VCaP (cell line): ENCODE measurements around the gene OSBPL2.

Source experiments
- H3K27ac ChIP-seq: fragments of 450-650 bp; 2 replicates; pipeline ENCODE4 v1.5.1; 2017
- CTCF ChIP-seq: fragments of 450-650 bp; conservative IDR thresholded peaks from 2 replicates; pipeline ENCODE4 v1.5.1; 2017; ENCODE audit warnings: mild to moderate bottlenecking, moderate library complexity

Gene OSBPL2

GRCh38 chr20:62255976-62256375, 17.7 kb downstream of the OSBPL2 start:
- H3K27ac ChIP-seq: no peak overlapping the region
- TF ChIP-seq CTCF: no peak

- H3K27ac ChIP-seq: no peak overlapping the region
- TF ChIP-seq CTCF: no peak
These were observed 20.4 kb downstream of the OSBPL2 start for GRCh38 chr20:62258499-62259293.

- no peak overlapping the region for H3K27ac ChIP-seq
- TF ChIP-seq CTCF: no peak
These were observed 20.9 kb downstream of the OSBPL2 start for GRCh38 chr20:62259294-62259565.

GRCh38 chr20:62262064-62262463, 23.7 kb downstream of the OSBPL2 start:
- no peak overlapping the region for H3K27ac ChIP-seq
- TF ChIP-seq CTCF: no peak

GRCh38 chr20:62263396-62263795, 25.1 kb downstream of the OSBPL2 start:
- no peak for TF ChIP-seq CTCF
- H3K27ac ChIP-seq: no peak overlapping the region

GRCh38 chr20:62265365-62265764, 27.0 kb downstream of the OSBPL2 start:
- no peak for TF ChIP-seq CTCF
- no peak overlapping the region for H3K27ac ChIP-seq

GRCh38 chr20:62266340-62266739, 28.0 kb downstream of the OSBPL2 start:
- H3K27ac ChIP-seq: no peak overlapping the region
- no peak for TF ChIP-seq CTCF
